ENCODE results near the gene PLXNA4. TPM values are rescaled to one million over a fixed set of nuclear protein-coding genes. Genes with fewer than 3 reads are reported as not detected.

Gene PLXNA4
- polyA plus RNA-seq, 2 of the 4 experiments (the other 2 are of a cell fraction): 0.12 to 0.34 TPM

DNA sequence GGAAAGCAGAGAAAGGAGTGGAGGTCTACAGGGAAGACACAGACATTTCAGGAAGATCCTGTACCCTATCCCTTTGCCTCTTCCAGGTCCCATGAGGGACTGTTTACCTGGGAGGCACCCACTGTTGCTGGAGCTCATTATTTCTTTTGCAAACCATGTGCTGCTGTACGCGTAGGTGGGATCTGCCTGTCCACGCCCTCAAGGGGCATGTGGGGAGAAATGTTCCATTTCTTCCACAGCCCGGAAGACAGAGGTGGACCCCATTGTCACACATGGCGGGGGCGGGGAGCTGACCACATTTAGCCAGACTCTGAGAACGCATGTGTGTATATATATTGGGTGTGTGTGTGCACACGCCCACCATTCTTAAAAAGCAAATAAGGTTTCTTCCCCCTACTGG is 2.0 kb downstream of the PLXNA4 start:
- DNase-seq (ENCODE audit: low read depth in 1 of 2, low spot score in 1 of 2) (no peak), FAIRE-seq (no peak), ATAC-seq (no peak)
- ChIA-PET CTCF (interaction anchor here (1.0 to 2.0 kb wide), 5 partner anchors 9 to 629 kb away, joined by 3 to 7 read pairs (median 3); no protein-coding TSS in a partner anchor), POLR2A (no interaction called here)
- WGBS (ENCODE audit: missing lambda C conversion rate): 48% methylated on average over 8 of the region's 8 CpGs
- H3K4me1 ChIP-seq: peaks cover 11% of the 10 kb centered on the region; the same call in 2 of the 3 replicates
- H3K27ac ChIP-seq: no peak overlapping the region
- no peak overlapping the region for H3K4me3 ChIP-seq
- no peak for TF ChIP-seq MAZ (IDR thresholded peaks at IDR 0.05; ENCODE audit: borderline replicate concordance, low read depth, low read length)
- no peak for TF ChIP-seq RFX5 (IDR thresholded peaks at IDR 0.05)
- no peak for TF ChIP-seq EHMT2 (IDR thresholded peaks at IDR 0.05; ENCODE audit: low read depth)
- no peak for TF ChIP-seq CEBPB (IDR thresholded peaks at IDR 0.05)
- TF ChIP-seq, protein P1, sequence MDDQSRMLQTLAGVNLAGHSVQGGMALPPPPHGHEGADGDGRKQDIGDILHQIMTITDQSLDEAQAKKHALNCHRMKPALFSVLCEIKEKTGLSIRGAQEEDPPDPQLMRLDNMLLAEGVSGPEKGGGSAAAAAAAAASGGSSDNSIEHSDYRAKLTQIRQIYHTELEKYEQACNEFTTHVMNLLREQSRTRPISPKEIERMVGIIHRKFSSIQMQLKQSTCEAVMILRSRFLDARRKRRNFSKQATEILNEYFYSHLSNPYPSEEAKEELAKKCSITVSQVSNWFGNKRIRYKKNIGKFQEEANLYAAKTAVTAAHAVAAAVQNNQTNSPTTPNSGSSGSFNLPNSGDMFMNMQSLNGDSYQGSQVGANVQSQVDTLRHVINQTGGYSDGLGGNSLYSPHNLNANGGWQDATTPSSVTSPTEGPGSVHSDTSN (IDR thresholded peaks at IDR 0.05): no peak
- no peaks in the 10 kb centered on the region for H3K9me3 ChIP-seq
- H3K4me2 ChIP-seq: no peak overlapping the region

DNA sequence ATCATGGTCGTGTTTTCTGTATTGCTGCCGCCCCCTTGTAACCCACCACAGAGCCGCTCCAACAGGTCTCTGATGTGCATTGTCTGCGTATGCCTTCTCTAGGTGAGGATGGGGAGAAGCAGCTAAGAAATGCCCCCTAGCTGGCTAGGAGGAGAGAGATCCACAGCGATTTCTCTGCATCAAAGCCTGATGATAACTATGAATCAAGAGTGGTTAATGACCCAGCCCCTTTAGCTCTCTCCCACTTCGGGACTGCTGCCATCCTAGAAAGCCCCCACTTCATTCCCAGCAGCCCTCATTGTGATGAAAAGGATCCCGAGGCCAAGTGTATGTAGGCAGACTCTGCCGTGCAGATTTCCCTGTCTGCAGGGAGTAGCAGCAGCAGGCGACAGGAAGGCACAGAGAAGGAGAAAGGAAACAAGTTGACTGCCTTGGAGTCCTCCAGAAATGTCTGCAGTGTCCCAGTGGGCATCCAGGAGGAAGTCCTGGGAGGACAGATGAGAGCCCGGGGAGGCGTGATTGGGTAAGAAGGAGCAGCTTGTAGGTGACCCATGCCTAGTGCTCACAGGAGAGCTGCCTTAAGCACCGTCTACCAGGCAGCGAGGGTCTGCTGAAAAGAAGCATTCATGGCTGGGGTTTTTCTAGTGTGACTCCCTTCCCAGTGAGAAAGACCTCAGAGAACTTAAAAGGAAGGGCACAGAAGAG is 2.9 kb downstream of the PLXNA4 start:
- no peak overlapping the region for H3K27ac ChIP-seq
- DNase-seq (ENCODE audit: low read depth in 1 of 2, low spot score in 1 of 2) (no peak), FAIRE-seq (no peak), ATAC-seq (no peak)
- no peaks in the 10 kb centered on the region for H3K9me3 ChIP-seq
- H3K4me2 ChIP-seq: no peak overlapping the region
- CTCF ChIA-PET: interaction anchor here (0.7 to 1.5 kb wide), 8 partner anchors 8 to 884 kb away, joined by 3 to 5 read pairs (median 4); no protein-coding TSS in a partner anchor
- 17% methylated on average over 12 of the region's 13 CpGs for WGBS (ENCODE audit: missing lambda C conversion rate)
- TF ChIP-seq, protein P2, sequence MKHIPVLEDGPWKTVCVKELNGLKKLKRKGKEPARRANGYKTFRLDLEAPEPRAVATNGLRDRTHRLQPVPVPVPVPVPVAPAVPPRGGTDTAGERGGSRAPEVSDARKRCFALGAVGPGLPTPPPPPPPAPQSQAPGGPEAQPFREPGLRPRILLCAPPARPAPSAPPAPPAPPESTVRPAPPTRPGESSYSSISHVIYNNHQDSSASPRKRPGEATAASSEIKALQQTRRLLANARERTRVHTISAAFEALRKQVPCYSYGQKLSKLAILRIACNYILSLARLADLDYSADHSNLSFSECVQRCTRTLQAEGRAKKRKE (CRISPR knock-in tag; IDR thresholded peaks at IDR 0.05; ENCODE audit: low read depth): no peak
- TF ChIP-seq CBX8 (IDR thresholded peaks at IDR 0.05) (no peak), EHF (CRISPR knock-in tag; IDR thresholded peaks at IDR 0.05) (no peak), MAFK (IDR thresholded peaks at IDR 0.05; ENCODE audit: partially characterized antibody) (no peak), MAZ (IDR thresholded peaks at IDR 0.05; ENCODE audit: borderline replicate concordance, low read depth, low read length) (no peak), PHF8 (IDR thresholded peaks at IDR 0.05; ENCODE audit: borderline replicate concordance, low read depth) (no peak), JUNB (IDR thresholded peaks at IDR 0.05) (no peak)
- TF ChIP-seq, protein P3, sequence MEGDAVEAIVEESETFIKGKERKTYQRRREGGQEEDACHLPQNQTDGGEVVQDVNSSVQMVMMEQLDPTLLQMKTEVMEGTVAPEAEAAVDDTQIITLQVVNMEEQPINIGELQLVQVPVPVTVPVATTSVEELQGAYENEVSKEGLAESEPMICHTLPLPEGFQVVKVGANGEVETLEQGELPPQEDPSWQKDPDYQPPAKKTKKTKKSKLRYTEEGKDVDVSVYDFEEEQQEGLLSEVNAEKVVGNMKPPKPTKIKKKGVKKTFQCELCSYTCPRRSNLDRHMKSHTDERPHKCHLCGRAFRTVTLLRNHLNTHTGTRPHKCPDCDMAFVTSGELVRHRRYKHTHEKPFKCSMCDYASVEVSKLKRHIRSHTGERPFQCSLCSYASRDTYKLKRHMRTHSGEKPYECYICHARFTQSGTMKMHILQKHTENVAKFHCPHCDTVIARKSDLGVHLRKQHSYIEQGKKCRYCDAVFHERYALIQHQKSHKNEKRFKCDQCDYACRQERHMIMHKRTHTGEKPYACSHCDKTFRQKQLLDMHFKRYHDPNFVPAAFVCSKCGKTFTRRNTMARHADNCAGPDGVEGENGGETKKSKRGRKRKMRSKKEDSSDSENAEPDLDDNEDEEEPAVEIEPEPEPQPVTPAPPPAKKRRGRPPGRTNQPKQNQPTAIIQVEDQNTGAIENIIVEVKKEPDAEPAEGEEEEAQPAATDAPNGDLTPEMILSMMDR (IDR thresholded peaks at IDR 0.05): no peak
- POLR2A ChIA-PET: no interaction called here
- no peak overlapping the region for H3K4me3 ChIP-seq
- peaks cover 11% of the 10 kb centered on the region; the same call in 2 of the 3 replicates for H3K4me1 ChIP-seq

DNA sequence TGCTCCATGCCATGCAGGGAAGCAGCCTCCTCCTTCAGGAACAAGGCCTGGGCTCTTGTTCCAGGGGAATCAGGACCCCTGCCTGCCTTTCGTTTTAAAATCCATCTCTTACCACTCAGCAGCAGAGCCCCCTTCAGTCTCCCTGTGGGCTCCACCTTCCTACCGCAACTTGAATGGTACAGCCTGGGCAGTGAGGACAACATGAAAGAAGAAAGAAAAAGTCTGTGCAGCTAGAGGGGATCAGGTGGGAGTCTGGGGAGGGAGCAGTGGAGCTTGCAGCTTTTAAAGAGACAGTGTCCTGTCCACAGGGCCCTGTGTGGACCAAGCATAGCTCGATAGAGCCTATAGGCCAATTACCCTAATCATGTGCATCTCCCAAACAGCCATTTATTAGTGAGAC is 3.7 kb downstream of the PLXNA4 start:
- no peak for DNase-seq (ENCODE audit: low read depth in 1 of 2, low spot score in 1 of 2)
- no peak for ATAC-seq
- Histone ChIP-seq H3K4me2 (no peak overlapping the region), H3K4me3 (no peak overlapping the region), H3K4me1 (peaks cover 11% of the 10 kb centered on the region; the same call in 2 of the 3 replicates), H3K9me3 (no peaks in the 10 kb centered on the region), H3K27ac (no peak overlapping the region)
- ChIA-PET CTCF (interaction anchor here (0.7 to 1.5 kb wide), 5 partner anchors 9 to 883 kb away, joined by 3 to 4 read pairs (median 4); no protein-coding TSS in a partner anchor), POLR2A (no interaction called here)
- WGBS (ENCODE audit: missing lambda C conversion rate): 32% methylated on average over 3 of the region's 3 CpGs
- TF ChIP-seq FOSL2 (IDR thresholded peaks at IDR 0.05): no peak
- TF ChIP-seq FOSL2 (CRISPR knock-in tag; IDR thresholded peaks at IDR 0.05): no peak
- TF ChIP-seq KDM1A (IDR thresholded peaks at IDR 0.05; ENCODE audit: low read depth): no peak
- no peak for TF ChIP-seq MAZ (IDR thresholded peaks at IDR 0.05; ENCODE audit: borderline replicate concordance, low read depth, low read length)
- TF ChIP-seq MAFK (IDR thresholded peaks at IDR 0.05; ENCODE audit: partially characterized antibody): no peak
- TF ChIP-seq ZC3H11A (IDR thresholded peaks at IDR 0.05): no peak
- no peak for TF ChIP-seq SREBF2 (IDR thresholded peaks at IDR 0.05)
- no peak for TF ChIP-seq BHLHE40 (IDR thresholded peaks at IDR 0.05; ENCODE audit: low read depth, low read length)
- TF ChIP-seq, protein P4, sequence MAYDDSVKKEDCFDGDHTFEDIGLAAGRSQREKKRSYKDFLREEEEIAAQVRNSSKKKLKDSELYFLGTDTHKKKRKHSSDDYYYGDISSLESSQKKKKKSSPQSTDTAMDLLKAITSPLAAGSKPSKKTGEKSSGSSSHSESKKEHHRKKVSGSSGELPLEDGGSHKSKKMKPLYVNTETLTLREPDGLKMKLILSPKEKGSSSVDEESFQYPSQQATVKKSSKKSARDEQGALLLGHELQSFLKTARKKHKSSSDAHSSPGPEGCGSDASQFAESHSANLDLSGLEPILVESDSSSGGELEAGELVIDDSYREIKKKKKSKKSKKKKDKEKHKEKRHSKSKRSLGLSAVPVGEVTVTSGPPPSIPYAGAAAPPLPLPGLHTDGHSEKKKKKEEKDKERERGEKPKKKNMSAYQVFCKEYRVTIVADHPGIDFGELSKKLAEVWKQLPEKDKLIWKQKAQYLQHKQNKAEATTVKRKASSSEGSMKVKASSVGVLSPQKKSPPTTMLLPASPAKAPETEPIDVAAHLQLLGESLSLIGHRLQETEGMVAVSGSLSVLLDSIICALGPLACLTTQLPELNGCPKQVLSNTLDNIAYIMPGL (CRISPR knock-in tag; IDR thresholded peaks at IDR 0.05; ENCODE audit: borderline replicate concordance): no peak
- TF ChIP-seq, protein P5, sequence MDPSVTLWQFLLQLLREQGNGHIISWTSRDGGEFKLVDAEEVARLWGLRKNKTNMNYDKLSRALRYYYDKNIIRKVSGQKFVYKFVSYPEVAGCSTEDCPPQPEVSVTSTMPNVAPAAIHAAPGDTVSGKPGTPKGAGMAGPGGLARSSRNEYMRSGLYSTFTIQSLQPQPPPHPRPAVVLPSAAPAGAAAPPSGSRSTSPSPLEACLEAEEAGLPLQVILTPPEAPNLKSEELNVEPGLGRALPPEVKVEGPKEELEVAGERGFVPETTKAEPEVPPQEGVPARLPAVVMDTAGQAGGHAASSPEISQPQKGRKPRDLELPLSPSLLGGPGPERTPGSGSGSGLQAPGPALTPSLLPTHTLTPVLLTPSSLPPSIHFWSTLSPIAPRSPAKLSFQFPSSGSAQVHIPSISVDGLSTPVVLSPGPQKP (IDR thresholded peaks at IDR 0.05; ENCODE audit: low read depth, low read length): no peak
- no peak for TF ChIP-seq CHD2 (IDR thresholded peaks at IDR 0.05; ENCODE audit: low read length, partially characterized antibody)
- no peak for TF ChIP-seq CEBPB (IDR thresholded peaks at IDR 0.05)
- FAIRE-seq: no peak

Data from A549 (cell line).